Measurements from ENCODE around the gene MAB21L2.

Gene MAB21L2

DNA sequence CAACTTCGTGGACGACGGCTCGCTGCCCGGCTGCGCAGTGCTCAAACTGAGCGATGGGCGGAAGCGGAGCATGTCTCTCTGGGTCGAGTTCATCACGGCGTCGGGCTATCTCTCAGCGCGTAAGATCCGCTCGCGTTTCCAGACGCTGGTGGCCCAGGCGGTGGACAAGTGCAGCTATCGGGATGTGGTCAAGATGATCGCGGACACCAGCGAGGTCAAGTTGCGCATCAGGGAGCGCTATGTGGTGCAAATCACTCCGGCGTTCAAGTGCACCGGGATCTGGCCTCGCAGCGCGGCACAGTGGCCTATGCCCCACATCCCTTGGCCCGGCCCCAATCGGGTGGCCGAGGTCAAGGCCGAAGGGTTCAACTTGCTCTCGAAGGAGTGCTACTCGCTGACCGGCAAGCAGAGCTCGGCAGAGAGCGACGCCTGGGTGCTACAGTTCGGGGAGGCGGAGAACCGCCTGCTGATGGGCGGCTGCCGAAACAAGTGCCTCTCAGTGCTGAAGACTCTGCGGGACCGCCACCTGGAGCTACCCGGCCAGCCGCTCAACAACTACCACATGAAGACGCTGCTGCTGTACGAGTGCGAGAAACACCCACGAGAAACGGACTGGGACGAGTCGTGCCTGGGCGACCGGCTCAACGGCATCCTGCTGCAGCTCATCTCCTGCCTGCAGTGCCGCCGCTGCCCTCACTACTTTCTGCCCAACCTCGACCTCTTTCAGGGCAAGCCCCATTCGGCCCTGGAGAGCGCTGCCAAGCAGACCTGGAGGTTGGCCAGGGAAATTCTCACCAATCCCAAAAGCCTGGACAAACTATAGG is 1.5 kb downstream of the MAB21L2 start:
- Histone ChIP-seq H3K27ac (no peak overlapping the region), H3K4me2 (no peak overlapping the region), H4K20me1 (no peaks in the 10 kb centered on the region), H3K9ac (no peak overlapping the region), H3K4me3 (0 out of 20 replicates have a peak overlapping the region, but pooled peaks of 1 of the 10 experiments have one; percentile 9), H3K9me3 (replicated peaks in 1 of 11) (peaks cover 32 to 45% (median 35%) of the 10 kb centered on the region in 11 experiments), H3K4me1 (no peaks in the 10 kb centered on the region), H3K27me3 (no peaks in the 10 kb centered on the region), H3K36me3 (peaks cover 22 to 37% (median 31%) of the 10 kb centered on the region in 11 experiments; a peak in 21 of 22 replicates)
- no peak for TF ChIP-seq Cebpa-rat (IDR thresholded peaks at IDR 0.05)

DNA sequence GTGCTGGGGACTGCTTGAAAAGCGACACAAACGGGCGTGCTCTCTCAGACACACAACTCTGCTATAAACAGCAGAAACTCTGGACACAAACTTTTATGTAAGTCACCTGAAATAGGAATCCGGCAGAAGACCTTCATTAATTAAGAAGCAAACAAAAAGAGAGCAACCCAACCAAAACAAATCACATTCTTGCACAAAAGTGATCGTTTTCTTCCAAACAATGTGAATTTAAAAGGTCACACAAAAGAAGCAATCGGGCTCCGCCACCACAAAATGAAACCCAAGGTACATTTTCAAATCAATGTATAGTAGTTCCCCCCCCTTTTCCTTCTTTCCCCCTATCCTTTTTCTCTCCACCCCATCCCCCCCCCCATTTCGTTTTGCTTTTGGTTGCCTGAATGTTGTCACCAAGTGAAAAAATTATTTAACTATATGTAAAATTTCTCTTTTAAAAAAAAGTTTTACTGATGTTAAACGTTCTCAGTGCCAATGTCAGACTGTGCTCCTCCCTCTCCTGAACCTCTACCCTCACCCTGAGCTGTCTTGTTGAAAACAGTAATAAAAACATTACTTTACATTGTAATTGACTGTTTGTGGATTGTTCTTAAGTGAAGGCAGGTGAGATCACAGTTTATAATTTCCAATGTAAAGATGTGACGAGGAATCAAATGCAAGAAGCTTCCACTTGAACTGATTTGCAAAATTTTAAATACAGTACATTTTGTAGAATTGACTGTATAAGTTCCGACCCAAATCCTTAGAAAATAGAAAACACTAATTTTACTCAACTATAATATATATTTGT is 2.4 kb downstream of the MAB21L2 start:
- no peaks in the 10 kb centered on the region for H3K4me1 ChIP-seq
- no peak overlapping the region for H3K4me3 ChIP-seq
- peaks cover 32 to 45% (median 35%) of the 10 kb centered on the region in 11 experiments for H3K9me3 ChIP-seq (replicated peaks in 1 of 11)
- no peaks in the 10 kb centered on the region for H4K20me1 ChIP-seq
- no peak for TF ChIP-seq Cebpa-rat (IDR thresholded peaks at IDR 0.05)
- H3K27me3 ChIP-seq, result no peaks in the 10 kb centered on the region
- peaks cover 22 to 42% (median 31%) of the 10 kb centered on the region in 11 experiments; a peak in 21 of 22 replicates for H3K36me3 ChIP-seq
- H3K27ac ChIP-seq, result no peak overlapping the region
- no peak overlapping the region for H3K9ac ChIP-seq
- H3K4me2 ChIP-seq, result no peak overlapping the region

DNA sequence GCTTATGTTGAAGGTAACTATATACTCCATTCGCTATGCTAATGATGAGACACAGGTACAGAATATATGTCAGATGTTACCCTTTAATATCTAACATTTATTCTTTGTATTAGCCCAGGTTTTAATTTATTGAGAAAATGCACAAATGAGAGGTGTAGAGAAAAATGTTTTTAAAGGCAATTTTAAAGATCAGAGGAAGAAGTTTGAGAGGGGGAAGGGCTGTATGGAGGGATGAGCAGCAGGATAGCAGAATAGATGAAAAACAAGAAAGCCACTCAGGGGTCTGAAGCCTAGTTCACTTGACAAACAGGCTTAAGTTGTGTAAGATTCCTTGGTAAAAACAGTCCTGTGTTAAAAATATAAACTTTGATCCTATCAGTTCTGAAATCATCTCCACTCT is 3.7 kb downstream of the MAB21L2 start:
- Histone ChIP-seq H4K20me1 (no peaks in the 10 kb centered on the region), H3K9me3 (replicated peaks in 1 of 11) (peaks cover 21 to 32% (median 23%) of the 10 kb centered on the region in 11 experiments), H3K4me3 (no peak overlapping the region), H3K27ac (no peak overlapping the region), H3K36me3 (peaks cover 19 to 37% (median 22%) of the 10 kb centered on the region in 11 experiments; a peak in 21 of 22 replicates), H3K27me3 (no peaks in the 10 kb centered on the region), H3K9ac (no peak overlapping the region), H3K4me2 (no peak overlapping the region), H3K4me1 (no peaks in the 10 kb centered on the region)
- no peak for TF ChIP-seq Cebpa-rat (IDR thresholded peaks at IDR 0.05)

DNA sequence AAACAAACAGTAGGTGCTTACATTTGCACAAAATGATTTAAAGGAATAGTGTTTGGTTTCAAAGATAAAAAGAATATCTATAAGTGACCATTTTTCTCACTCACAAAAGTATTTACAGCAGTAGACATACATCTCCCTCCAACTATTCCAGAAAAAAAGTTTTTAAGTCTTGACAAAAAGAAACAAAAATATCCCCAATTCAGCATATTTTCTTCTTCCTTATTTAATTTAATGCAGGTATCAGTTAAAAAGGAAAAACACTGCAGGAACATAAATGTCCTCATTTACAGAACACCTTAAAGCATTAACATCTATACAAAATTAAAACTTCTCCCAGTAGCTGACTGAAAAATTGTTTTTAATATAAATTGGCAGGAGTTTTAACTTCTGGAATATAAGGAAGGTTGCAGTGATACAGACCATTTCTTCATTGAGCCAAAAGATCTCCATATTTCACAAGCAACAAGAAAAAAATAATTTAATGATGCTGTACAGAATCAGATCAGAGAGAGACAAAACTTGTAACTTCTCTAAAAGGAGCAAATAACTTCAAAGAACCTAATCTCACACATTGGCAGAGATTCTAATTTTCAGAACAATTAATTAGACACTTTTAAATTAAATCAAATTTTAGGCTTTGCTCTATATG is 4.3 kb downstream of the MAB21L2 start:
- H4K20me1 ChIP-seq, result no peaks in the 10 kb centered on the region
- no peak overlapping the region for H3K4me2 ChIP-seq
- no peak overlapping the region for H3K4me3 ChIP-seq
- H3K36me3 ChIP-seq, result peaks cover 19 to 37% (median 22%) of the 10 kb centered on the region in 11 experiments; a peak in 21 of 22 replicates
- H3K4me1 ChIP-seq, result no peaks in the 10 kb centered on the region
- no peak overlapping the region for H3K27ac ChIP-seq
- no peaks in the 10 kb centered on the region for H3K27me3 ChIP-seq
- no peak overlapping the region for H3K9ac ChIP-seq
- TF ChIP-seq Cebpa-rat (IDR thresholded peaks at IDR 0.05), result no peak
- H3K9me3 ChIP-seq (replicated peaks in 1 of 11), result peaks cover 20 to 28% (median 22%) of the 10 kb centered on the region in 11 experiments

DNA sequence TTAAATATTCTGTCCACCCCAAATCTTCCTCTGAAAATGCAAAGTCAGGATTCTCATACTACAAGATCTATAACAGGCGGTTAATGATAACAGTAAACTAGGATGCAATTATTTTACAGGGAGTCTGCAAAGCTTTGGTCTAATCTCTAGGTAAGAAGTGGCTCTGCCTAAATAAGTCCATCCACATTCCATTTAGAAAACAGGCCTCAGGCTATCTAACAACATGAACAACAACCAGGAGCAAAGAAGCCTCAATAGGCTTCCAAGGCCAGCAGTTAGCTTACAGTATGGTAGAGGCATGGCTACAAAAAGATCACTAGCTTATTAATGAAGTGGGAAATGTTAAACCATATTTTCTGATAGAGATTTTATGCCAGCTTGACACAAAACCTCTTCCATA is 6.4 kb downstream of the MAB21L2 start:
- Histone ChIP-seq H3K4me2 (no peak overlapping the region), H3K9ac (no peak overlapping the region), H4K20me1 (no peaks in the 10 kb centered on the region), H3K4me1 (no peaks in the 10 kb centered on the region), H3K4me3 (no peak overlapping the region), H3K27ac (no peak overlapping the region), H3K27me3 (no peaks in the 10 kb centered on the region), H3K36me3 (peaks cover 7 to 23% (median 8%) of the 10 kb centered on the region in 11 experiments; a peak in 21 of 22 replicates), H3K9me3 (replicated peaks in 1 of 11) (peaks cover 7 to 9% (median 8%) of the 10 kb centered on the region in 11 experiments)
- no peak for TF ChIP-seq Cebpa-rat (IDR thresholded peaks at IDR 0.05)

DNA sequence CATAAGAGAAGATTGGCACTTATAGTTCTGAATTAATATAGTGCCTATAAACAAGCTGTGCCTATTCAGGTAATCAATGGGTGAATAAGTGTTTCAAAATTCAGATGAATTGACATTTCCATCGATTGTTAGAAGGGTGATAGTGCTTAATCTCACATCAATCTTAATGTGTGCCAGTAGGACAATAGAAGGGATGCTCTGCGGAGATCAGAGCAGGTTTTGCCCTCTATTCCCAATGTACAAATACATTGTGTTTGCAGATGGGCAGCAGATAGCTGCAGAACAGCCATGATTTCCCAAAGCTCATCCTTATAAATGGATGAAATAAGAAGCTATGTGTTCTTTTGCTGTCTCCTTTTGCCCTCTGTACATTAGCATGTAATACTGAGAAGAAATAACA is 7.2 kb downstream of the MAB21L2 start:
- Histone ChIP-seq H3K9ac (no peak overlapping the region), H3K4me3 (no peak overlapping the region)
- TF ChIP-seq Cebpa-rat (IDR thresholded peaks at IDR 0.05), result no peak

DNA sequence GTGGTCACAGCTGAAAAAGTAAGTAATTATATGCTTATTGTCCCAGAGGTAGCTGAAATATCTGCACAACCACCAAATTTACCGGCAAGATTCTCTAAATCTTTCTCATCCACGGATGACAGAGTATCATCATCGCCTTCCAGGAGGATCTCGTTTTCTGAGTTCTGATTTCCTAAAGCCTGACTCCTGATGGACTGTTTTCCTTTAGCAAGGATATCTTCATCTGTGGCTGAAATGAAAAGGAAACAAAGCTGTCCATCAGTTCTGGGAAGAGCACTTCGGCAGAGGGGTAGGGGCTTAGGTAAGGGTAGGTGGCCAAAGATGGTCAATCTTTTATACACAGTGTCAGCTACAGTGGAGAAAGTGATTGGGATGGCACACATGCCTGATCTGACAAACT is 8.7 kb downstream of the MAB21L2 start:
- Histone ChIP-seq H3K27me3 (no peaks in the 10 kb centered on the region), H3K36me3 (peaks cover 0 to 16% (median 0%) of the 10 kb centered on the region in 11 experiments; a peak in 3 of 22 replicates), H4K20me1 (no peaks in the 10 kb centered on the region), H3K9me3 (replicated peaks in 1 of 11) (no peaks in the 10 kb centered on the region), H3K4me2 (no peak overlapping the region), H3K9ac (no peak overlapping the region), H3K4me3 (no peak overlapping the region), H3K4me1 (no peaks in the 10 kb centered on the region), H3K27ac (no peak overlapping the region)
- no peak for TF ChIP-seq Cebpa-rat (IDR thresholded peaks at IDR 0.05)

More for the DNA sequence above, 7.2 kb downstream of the MAB21L2 start:
- H4K20me1 ChIP-seq, result no peaks in the 10 kb centered on the region
- H3K36me3 ChIP-seq, result peaks cover 0 to 16% (median under 1%) of the 10 kb centered on the region in 11 experiments; a peak in 5 of 22 replicates
- no peaks in the 10 kb centered on the region for H3K4me1 ChIP-seq
- no peak overlapping the region for H3K4me2 ChIP-seq
- H3K27me3 ChIP-seq, result no peaks in the 10 kb centered on the region
- H3K27ac ChIP-seq, result no peak overlapping the region
- peaks cover 0 to under 1% (median 0%) of the 10 kb centered on the region in 11 experiments; a peak in 3 of 22 replicates for H3K9me3 ChIP-seq (replicated peaks in 1 of 11)

DNA sequence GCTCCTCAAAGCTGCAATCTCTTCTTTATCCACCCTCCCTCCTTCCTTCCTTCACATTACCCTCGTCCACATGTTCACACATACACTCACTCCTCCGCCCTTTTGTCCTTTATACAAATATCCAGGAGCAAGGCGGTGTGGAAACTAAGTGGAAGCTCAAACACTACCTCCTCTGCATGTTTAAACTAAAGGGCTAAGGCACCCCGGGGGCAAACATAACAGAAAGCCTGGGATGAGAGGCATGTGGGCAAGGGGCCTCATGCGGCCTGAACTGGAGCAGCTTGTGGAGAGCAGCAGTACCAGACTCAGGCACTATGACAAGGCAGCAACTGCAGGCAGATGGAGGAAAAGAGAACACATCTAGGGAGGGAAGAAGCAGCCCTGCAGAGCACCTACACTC is 9.5 kb downstream of the MAB21L2 start:
- Histone ChIP-seq H3K4me3 (no peak overlapping the region), H3K9ac (no peak overlapping the region), H3K9me3 (replicated peaks in 1 of 11) (no peaks in the 10 kb centered on the region), H3K27me3 (no peaks in the 10 kb centered on the region), H3K4me1 (no peaks in the 10 kb centered on the region), H3K4me2 (no peak overlapping the region), H3K27ac (no peak overlapping the region), H4K20me1 (no peaks in the 10 kb centered on the region), H3K36me3 (peaks cover 0 to 16% (median 0%) of the 10 kb centered on the region in 11 experiments; a peak in 3 of 22 replicates)
- TF ChIP-seq Cebpa-rat (IDR thresholded peaks at IDR 0.05), result no peak

DNA sequence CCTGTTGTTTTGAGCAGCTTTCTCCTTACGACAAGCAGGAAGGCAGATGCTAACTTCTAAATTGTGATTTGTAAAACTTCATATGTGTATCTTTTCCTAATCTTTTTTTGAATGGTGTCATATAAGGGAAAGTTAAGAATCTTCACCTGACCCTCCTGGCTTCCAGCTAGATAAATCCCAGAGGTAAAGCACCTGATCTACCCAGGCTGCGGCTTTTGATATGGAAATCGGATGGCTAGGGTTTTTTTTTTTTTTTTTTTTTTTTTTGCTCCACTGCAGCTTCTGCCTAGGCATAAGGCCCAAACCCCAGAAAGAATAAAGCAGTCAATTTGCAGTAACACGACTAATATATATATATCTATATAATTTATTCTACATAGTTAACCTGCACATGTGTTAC is 10.0 kb downstream of the MAB21L2 start:
- no peaks in the 10 kb centered on the region for H3K4me1 ChIP-seq
- peaks cover 0 to 16% (median 0%) of the 10 kb centered on the region in 11 experiments; a peak in 3 of 22 replicates for H3K36me3 ChIP-seq
- no peaks in the 10 kb centered on the region for H3K9me3 ChIP-seq (replicated peaks in 1 of 11)
- no peak overlapping the region for H3K27ac ChIP-seq
- H3K4me3 ChIP-seq, result no peak overlapping the region
- H3K9ac ChIP-seq, result no peak overlapping the region
- H3K4me2 ChIP-seq, result no peak overlapping the region
- no peaks in the 10 kb centered on the region for H4K20me1 ChIP-seq
- H3K27me3 ChIP-seq, result no peaks in the 10 kb centered on the region
- no peak for TF ChIP-seq Cebpa-rat (IDR thresholded peaks at IDR 0.05)

Measured in BLaER1 treated with 17β-estradiol and CSF1 and Interleukin-3, amounts not matched to agents 10 nM and 100 nM (cell line).